GOT3 (cell line): ENCODE measurements around the gene HOXB4.

Experiments
- DNase-seq: peaks from one replicate; lab custom pipeline; 2025; ENCODE audit warnings: mixed read lengths; lab: John Stamatoyannopoulos, UW

Gene HOXB4

GRCh38 chr17:48601539-48602425 lies 23.6 kb upstream of the HOXB4 start:
- no peak for DNase-seq

- no peak for DNase-seq
Measured at GRCh38 chr17:48601207-48601538, 23.0 kb upstream of the HOXB4 start.

- DNase-seq = no peak
Measured at GRCh38 chr17:48600244-48601098, 22.3 kb upstream of the HOXB4 start.

GRCh38 chr17:48599354-48599753 lies 21.2 kb upstream of the HOXB4 start:
- DNase-seq = no peak

- DNase-seq = no peak
Measured at GRCh38 chr17:48598736-48599135, 20.6 kb upstream of the HOXB4 start.

- DNase-seq = peak; percentile 22
Measured at GRCh38 chr17:48597778-48598631, 19.9 kb upstream of the HOXB4 start.

GRCh38 chr17:48597528-48597777 lies 19.3 kb upstream of the HOXB4 start:
- no peak for DNase-seq

GRCh38 chr17:48596735-48597527 lies 18.8 kb upstream of the HOXB4 start:
- no peak for DNase-seq

- DNase-seq = no peak
Measured at GRCh38 chr17:48596000-48596734, 18.0 kb upstream of the HOXB4 start.

DNA sequence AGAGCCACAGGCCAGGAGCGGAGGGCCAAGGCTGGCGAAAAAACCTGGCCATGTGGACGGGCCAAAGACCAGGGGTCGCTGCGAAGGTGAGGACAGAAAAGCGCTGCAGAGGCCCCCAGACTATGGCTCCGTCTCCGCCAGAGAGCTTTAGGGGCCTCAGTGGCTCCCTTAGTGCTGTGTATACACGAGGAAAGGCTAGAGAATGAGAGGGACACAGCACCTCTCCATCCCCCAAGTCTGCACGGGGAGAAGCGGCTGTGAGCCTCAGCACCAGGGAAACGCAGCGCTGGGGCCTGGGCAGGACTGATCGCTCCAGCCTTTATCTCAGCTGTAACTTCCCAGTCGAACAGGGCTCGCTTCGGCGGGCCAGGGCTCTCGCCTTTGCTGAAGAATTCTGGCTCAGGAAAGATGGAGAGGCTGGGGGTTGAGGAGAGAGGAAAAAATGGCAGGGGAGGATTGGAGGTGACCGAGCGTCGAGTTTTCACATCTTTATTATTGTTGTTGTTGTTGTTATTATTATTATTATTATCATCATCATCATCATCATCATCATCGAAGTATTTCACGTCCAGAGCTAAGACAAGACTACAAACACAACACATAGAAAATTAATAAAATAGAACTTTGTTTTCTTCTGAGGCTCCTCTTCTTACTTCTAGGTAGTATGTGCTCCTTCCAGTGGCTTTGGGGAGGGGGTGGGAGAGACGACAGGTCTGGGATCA lies 17.3 kb upstream of the HOXB4 start:
- no peak for DNase-seq

GRCh38 chr17:48594538-48595277 lies 16.6 kb upstream of the HOXB4 start:
- no peak for DNase-seq

DNA sequence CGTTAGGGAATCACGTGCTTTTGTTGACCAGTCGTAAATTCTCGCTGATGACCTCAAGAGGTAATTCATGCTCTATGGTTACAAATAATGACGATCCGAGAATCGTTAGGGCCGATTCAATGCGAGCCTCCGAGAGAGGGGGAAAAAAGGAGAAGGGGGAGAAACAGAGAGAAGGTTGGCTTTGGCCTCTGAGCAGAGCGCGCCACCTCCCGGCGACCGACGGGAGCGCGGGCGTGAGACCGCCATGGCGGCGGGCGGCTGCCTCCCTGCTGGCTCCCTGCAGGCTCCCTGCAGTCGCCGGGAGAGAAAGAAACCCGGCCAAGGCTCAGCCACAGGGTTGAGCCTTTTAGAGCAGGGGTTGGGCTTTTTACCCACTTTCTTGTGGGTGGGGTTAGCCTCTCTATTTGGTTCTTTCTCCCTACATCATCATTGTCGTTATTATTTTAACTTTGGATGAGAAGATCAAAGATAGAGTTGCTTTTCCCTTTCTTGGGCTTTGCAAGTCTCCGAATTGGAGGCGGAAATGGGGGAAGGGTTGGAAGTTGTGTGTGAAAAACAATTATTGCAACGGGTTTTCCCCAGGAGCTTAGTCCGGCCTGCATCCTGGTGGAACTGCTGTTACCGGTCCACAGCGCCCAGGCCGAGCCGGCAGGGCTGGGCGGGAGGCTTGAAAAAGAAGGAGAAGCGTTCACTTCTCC lies 15.8 kb upstream of the HOXB4 start:
- no peak for DNase-seq

DNA sequence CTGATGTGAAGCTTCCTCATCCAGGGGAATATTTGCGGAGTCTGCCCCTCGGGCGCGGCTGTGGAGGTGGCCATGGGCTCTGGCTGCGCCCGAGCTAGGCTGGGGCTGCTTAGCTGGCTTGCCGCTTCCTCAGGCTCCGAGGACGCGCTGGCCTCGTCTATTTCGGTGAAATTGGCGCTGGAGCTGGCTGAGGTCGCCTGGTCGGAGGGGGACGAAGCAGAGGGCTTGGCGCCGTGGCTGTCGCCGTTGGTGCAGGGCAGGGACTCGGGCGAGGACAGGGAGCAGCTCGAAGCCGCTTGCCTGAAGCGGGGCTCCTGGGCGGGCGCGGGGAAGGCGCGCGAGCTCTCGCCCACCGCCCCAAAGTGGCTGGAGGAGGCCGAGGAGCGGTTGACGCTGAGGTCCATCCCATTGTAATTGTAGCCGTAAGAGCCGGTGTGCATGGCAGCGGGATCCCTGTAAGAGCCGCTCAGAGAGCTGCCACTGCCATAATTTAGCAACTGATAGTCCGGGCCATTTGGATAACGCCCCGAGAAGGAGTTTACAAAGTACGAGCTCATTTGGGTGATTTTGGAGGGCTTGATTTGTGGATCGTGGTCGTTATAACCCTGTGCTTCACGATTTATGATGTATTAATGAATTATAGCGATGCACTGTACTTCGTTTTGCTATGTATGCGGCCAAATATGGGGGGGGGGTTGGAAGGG lies 15.1 kb upstream of the HOXB4 start, which contains the start of gene HOXB5:
TSS of gene HOXB5 (minus strand) at position 654 of the 704 bp plus-strand sequence. CDS start at position 557, 97 bp downstream.
- DNase-seq = no peak

- no peak for DNase-seq
Measured at GRCh38 chr17:48592577-48592976, 14.4 kb upstream of the HOXB4 start.

- DNase-seq = no peak
Measured at GRCh38 chr17:48592057-48592514, 13.9 kb upstream of the HOXB4 start.

GRCh38 chr17:48591255-48592056 lies 13.3 kb upstream of the HOXB4 start:
- DNase-seq = no peak

DNA sequence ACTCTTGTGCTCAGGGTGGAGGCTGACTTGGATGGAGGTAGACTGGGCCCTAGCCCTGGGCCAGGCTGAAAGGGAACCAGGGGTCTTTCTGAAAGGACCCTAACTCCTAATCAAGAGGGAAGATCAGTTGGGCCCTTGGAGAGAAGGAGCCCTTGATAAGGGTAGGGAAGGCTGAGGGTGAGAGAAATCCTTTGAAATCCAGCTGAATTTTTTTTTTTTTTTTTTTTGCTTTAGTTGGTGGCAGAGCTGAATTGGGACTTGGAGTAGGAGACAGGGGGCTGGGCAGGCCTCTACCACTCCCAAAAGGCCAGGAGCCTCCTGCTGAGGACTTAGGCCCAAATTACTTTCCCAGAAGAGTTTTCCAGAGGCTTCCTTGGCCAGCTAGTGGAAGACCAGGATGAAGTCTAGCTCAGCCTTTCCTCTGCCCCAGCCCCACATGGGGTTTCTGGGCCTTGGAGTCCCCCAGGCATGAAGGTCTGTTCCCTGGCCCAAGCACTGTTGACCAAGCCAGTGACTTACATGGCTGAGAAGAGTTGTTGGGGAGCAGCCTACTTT lies 12.5 kb upstream of the HOXB4 start:
- no peak for DNase-seq
